SKM-1 treated with dmso at 0.1 percent for 144 hours (cell line): ENCODE data around the gene KRT73.
A peak's percentile ranks its signal among the peaks of the same experiment; 100 is the strongest.

Experiments
- DNase-seq: peaks from one replicate; lab custom pipeline; 2025; ENCODE audit not compliant: unreplicated experiment; lab: John Stamatoyannopoulos, UW

The KRT73 gene

GRCh38 chr12:52645982-52646381 is 27.6 kb upstream of the KRT73 start:
- no peak for DNase-seq

- no peak for DNase-seq
Measured at GRCh38 chr12:52645120-52645761, 26.9 kb upstream of the KRT73 start.

- no peak for DNase-seq
Measured at GRCh38 chr12:52644078-52644415, 25.7 kb upstream of the KRT73 start.

GRCh38 chr12:52643233-52644077 is 25.1 kb upstream of the KRT73 start:
- DNase-seq, result no peak

- DNase-seq, result no peak
Measured at GRCh38 chr12:52641468-52641867, 23.1 kb upstream of the KRT73 start.

- DNase-seq, result no peak
Measured at GRCh38 chr12:52637299-52637698, 18.9 kb upstream of the KRT73 start.

GRCh38 chr12:52636592-52637258 is 18.4 kb upstream of the KRT73 start:
- DNase-seq, result no peak

- DNase-seq, result no peak
Measured at GRCh38 chr12:52636189-52636588, 17.8 kb upstream of the KRT73 start.

GRCh38 chr12:52634266-52635056 is 16.1 kb upstream of the KRT73 start:
- no peak for DNase-seq

GRCh38 chr12:52633383-52633782 is 15.0 kb upstream of the KRT73 start:
- DNase-seq, result peak; percentile 7

- no peak for DNase-seq
Measured at GRCh38 chr12:52632656-52633055, 14.3 kb upstream of the KRT73 start.

- no peak for DNase-seq
Measured at GRCh38 chr12:52631676-52632459, 13.5 kb upstream of the KRT73 start.

GRCh38 chr12:52631264-52631663 is 12.9 kb upstream of the KRT73 start:
- DNase-seq, result no peak

GRCh38 chr12:52630599-52631200 is 12.3 kb upstream of the KRT73 start:
- no peak for DNase-seq

GRCh38 chr12:52630008-52630500 is 11.7 kb upstream of the KRT73 start:
- DNase-seq, result no peak

- DNase-seq, result no peak
Measured at GRCh38 chr12:52629281-52630007, 11.1 kb upstream of the KRT73 start.

GRCh38 chr12:52628841-52629240 is 10.5 kb upstream of the KRT73 start:
- DNase-seq, result no peak

GRCh38 chr12:52628111-52628507 is 9.8 kb upstream of the KRT73 start:
- no peak for DNase-seq

GRCh38 chr12:52627395-52628110 is 9.2 kb upstream of the KRT73 start:
- no peak for DNase-seq
